GM12878 (cell line): ENCODE measurements around the gene WIPF2. TPM values are rescaled to one million over a fixed set of nuclear protein-coding genes. Genes with fewer than 3 reads are reported as not detected.
A peak's percentile ranks its signal among the peaks of the same experiment; 100 is the strongest.

ENCODE experiments used
- BMI1 ChIP-seq: fragments of 450-650 bp; IDR thresholded peaks from 2 replicates; pipeline ENCODE4 v1.6.1; 2016; ENCODE audit warnings: mild to moderate bottlenecking, moderate library complexity, borderline replicate concordance
- CEBPZ ChIP-seq: fragments of 150-350 bp; IDR thresholded peaks from 2 replicates; pipeline ENCODE4 v1.6.1; 2016; ENCODE audit warnings: low read depth, low read length
- CHD2 ChIP-seq: IDR thresholded peaks from 2 replicates; pipeline ENCODE4 v1.6.1; 2011; ENCODE audit warnings: low read depth, low read length, improper control_type of control experiment, borderline replicate concordance
- MEF2A ChIP-seq: IDR thresholded peaks from 2 replicates; pipeline ENCODE4 v1.6.1; 2011; ENCODE audit warnings: low read depth, mild to moderate bottlenecking, low read length, moderate library complexity; ENCODE audit not compliant: insufficient read depth
- MXI1 ChIP-seq: fragments of 150-350 bp; IDR thresholded peaks from 2 replicates; pipeline ENCODE4 v1.6.1; 2011; ENCODE audit warnings: low read depth, mild to moderate bottlenecking, inconsistent platforms, low read length, improper control_type of control experiment
- NBN ChIP-seq: fragments of 450-650 bp; IDR thresholded peaks from 2 replicates; pipeline ENCODE4 v1.6.1; 2016
- NFXL1 ChIP-seq: fragments of 450-650 bp; IDR thresholded peaks from 2 replicates; pipeline ENCODE4 v1.6.1; 2017; ENCODE audit warnings: antibody characterized with exemption, mild to moderate bottlenecking, borderline replicate concordance
- NR2C2 ChIP-seq: IDR thresholded peaks from 2 replicates; pipeline ENCODE4 v1.6.1; 2011; ENCODE audit warnings: borderline replicate concordance, low read depth; ENCODE audit not compliant: control insufficient read depth, insufficient read length
- POLR2AphosphoS2 ChIP-seq: IDR thresholded peaks from 2 replicates; pipeline ENCODE4 v1.6.1; 2011; ENCODE audit warnings: low read depth, mild to moderate bottlenecking, low read length, improper control_type of control experiment, moderate library complexity
- RFX5 ChIP-seq: IDR thresholded peaks from 2 replicates; pipeline ENCODE4 v1.6.1; 2011; ENCODE audit warnings: low read depth, low read length, improper control_type of control experiment
- RUNX3 ChIP-seq: IDR thresholded peaks from 2 replicates; pipeline ENCODE4 v1.6.1; 2012; ENCODE audit warnings: low read length, inconsistent platforms
- SP1 ChIP-seq: IDR thresholded peaks from one replicate; pipeline ENCODE4 v1.6.1; 2011; ENCODE audit warnings: low read depth, low read length
- SREBF2 ChIP-seq: IDR thresholded peaks from 2 replicates; pipeline ENCODE4 v1.6.1; 2012; ENCODE audit warnings: mild to moderate bottlenecking, low read length
- STAT3 ChIP-seq: IDR thresholded peaks from 2 replicates; pipeline ENCODE4 v1.6.1; 2011; ENCODE audit warnings: low read depth, low read length, improper control_type of control experiment
- SUPT20H ChIP-seq: IDR thresholded peaks from 2 replicates; pipeline ENCODE4 v1.6.1; 2011; ENCODE audit warnings: low read depth, mild to moderate bottlenecking, low read length, moderate library complexity, borderline replicate concordance; ENCODE audit not compliant: control insufficient read depth
- TCF3 ChIP-seq: IDR thresholded peaks from 2 replicates; pipeline ENCODE4 v1.6.1; 2012; ENCODE audit warnings: low read depth, mild to moderate bottlenecking, low read length, borderline replicate concordance; ENCODE audit not compliant: insufficient read depth
- ZNF207 ChIP-seq: fragments of 450-650 bp; IDR thresholded peaks from 2 replicates; pipeline ENCODE4 v1.6.1; 2014; ENCODE audit warnings: antibody characterized with exemption, mild to moderate bottlenecking, borderline replicate concordance
- ZNF24 ChIP-seq: fragments of 450-650 bp; IDR thresholded peaks from 2 replicates; pipeline ENCODE4 v1.6.1; 2017; ENCODE audit warnings: antibody characterized with exemption, mild to moderate bottlenecking
- ZNF274 ChIP-seq: IDR thresholded peaks from one replicate; pipeline ENCODE4 v1.8.0; 2011; ENCODE audit not compliant: insufficient read length, insufficient read depth
- polyA plus RNA-seq, 11 experiments: library from polyadenylated mRNA; depleted of rRNA in 4 of 11; unstranded in 6 of 11; stranded (reverse) in 5 of 11; fragments of >200 nt; fragmentation: Nextera tagmentation in 4 of 11; fragmentation: Illumina TruSeq in 1 of 11; extraction: Ambion mirVana in 4 of 11; extraction: Trizol in 1 of 11; gene quantifications; 1 replicate in 1 of 11; 2 replicates in 10 of 11; pipeline versions ENCODE4 v1.2.1 to v1.2.3, GENCODE V29; 2011 to 2016; ENCODE audit warnings: inconsistent platforms in 2 of 11, missing spikeins in 2 of 11, low read depth in 1 of 11
- total RNA-seq, 4 experiments: library from RNA; depleted of rRNA in 3 of 4; stranded (reverse); fragments of >200 nt in 3 of 4; fragmentation: Illumina TruSeq in 1 of 4; extraction: Trizol in 1 of 4; gene quantifications; 2 replicates each; pipeline versions ENCODE4 v1.2.1 to v1.2.3, GENCODE V29; 2013 to 2021
- TF ChIP-seq, protein P1 (sequence below): fragments of 450-650 bp; formaldehyde crosslinking; IDR thresholded peaks from 2 replicates; pipeline ENCODE4 v1.4.0; 2020; ENCODE audit warnings: mild to moderate bottlenecking, moderate library complexity

Gene WIPF2
- total and polyA plus RNA-seq, 10 of the 15 experiments (the other 5 are each of a cell fraction or from before 2014, with no cell fraction given): 4.2 to 20.8 (median 7.1) TPM

DNA sequence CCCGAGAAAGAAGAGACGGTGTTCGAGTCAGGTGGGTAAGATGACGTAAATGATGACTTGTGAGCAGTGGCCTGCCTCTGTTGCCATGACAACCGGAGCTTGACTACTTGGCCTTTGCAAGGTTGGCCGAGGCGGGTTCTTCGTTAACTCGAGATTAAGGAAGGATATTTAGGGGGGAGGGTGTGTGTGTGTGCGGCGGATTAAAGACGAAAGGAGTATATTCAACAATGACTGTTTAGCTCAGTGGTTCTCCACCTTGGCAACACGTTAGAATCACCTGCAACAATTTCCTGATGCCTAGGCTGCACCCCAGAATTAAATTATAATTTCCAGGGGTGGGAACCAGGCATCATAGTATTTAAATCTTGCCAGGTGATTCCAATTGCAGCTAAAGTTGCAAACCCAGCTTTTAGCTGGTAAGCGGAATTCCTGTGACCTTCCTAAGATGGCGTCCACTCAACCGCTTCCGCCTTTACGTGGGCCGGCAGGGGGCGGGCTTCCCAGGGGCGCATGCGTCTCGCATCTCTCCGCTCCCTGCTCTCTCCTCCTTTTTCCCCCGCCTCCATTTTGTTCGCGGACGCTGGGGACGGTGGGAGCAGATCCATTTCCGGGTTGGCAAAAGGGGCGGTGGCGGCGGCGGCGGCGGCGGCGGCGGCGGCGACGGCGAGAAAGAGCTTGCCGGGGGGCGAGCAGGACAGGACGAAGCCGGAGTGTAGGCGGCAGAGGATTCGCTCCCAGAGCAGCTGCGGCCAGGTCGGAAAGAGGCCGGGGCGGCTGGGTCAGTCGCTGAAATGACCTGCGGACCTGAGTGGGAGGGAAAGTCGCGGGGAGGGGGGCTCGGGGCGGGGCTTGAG is at the start of gene WIPF2 (continued):
- no peak; the same call in 1 of the 2 replicates for TF ChIP-seq POLR2AphosphoS2
- peak; percentile 94 for TF ChIP-seq RFX5
- TF ChIP-seq SUPT20H: no peak
- no peak for TF ChIP-seq NFXL1
- TF ChIP-seq ZNF274: no peak
- no peak for TF ChIP-seq MEF2A
- TF ChIP-seq SREBF2: no peak
- peak; percentile 100 for TF ChIP-seq BMI1
- TF ChIP-seq ZNF24: no peak
- no peak for TF ChIP-seq CHD2
- no peak for TF ChIP-seq STAT3
- no peak for TF ChIP-seq NBN
- no peak for TF ChIP-seq MXI1
- TF ChIP-seq TCF3: no peak
- TF ChIP-seq ZNF207: peak; percentile 67; the same call in 1 of the 2 replicates
- TF ChIP-seq, protein P1, sequence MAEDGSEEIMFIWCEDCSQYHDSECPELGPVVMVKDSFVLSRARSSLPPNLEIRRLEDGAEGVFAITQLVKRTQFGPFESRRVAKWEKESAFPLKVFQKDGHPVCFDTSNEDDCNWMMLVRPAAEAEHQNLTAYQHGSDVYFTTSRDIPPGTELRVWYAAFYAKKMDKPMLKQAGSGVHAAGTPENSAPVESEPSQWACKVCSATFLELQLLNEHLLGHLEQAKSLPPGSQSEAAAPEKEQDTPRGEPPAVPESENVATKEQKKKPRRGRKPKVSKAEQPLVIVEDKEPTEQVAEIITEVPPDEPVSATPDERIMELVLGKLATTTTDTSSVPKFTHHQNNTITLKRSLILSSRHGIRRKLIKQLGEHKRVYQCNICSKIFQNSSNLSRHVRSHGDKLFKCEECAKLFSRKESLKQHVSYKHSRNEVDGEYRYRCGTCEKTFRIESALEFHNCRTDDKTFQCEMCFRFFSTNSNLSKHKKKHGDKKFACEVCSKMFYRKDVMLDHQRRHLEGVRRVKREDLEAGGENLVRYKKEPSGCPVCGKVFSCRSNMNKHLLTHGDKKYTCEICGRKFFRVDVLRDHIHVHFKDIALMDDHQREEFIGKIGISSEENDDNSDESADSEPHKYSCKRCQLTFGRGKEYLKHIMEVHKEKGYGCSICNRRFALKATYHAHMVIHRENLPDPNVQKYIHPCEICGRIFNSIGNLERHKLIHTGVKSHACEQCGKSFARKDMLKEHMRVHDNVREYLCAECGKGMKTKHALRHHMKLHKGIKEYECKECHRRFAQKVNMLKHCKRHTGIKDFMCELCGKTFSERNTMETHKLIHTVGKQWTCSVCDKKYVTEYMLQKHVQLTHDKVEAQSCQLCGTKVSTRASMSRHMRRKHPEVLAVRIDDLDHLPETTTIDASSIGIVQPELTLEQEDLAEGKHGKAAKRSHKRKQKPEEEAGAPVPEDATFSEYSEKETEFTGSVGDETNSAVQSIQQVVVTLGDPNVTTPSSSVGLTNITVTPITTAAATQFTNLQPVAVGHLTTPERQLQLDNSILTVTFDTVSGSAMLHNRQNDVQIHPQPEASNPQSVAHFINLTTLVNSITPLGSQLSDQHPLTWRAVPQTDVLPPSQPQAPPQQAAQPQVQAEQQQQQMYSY (CRISPR knock-in tag): no peak
- no peak for TF ChIP-seq CEBPZ
- peak; percentile 65 for TF ChIP-seq RUNX3
- TF ChIP-seq SP1: peak; percentile 57
- no peak for TF ChIP-seq NR2C2
